ENCODE measurements around the gene CCL15. TPM values are rescaled to one million over a fixed set of nuclear protein-coding genes. Genes with fewer than 3 reads are reported as not detected.

The CCL15 gene, protein sequence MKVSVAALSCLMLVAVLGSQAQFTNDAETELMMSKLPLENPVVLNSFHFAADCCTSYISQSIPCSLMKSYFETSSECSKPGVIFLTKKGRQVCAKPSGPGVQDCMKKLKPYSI
- total RNA-seq: not detected in 2 replicates

DNA sequence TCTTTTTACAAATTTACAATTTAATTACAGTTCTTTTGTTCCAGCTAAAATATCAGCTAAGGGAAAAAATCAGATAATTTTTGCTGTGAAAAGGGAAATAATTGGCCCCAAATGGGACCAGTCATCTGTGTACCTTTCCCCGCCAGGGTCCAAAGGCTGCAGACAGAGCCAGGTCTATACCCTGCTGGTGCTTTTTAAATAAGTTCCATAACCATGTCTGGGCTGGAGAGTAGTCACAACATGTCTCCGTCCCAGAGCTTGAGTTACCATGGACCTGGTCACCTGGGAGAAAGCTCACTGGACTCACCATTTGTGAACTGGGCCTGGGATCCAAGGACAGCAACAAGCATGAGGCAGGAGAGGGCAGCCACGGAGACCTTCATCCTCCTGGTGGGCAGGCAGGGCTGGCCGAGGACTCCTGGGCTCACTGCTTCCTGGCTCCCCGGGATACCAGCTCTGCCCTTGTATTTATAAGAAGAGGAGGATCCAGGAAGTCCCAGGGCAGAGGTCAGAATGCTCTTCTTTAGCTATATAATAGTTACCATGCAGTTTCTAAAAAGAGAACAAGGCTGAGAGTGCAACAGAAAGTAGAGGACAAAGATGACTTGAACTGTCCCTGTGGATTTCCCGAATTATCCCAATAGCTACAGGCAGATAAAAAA, at the start of gene CCL15:
Gene CCL15 (minus strand): TSS at position 444 of the 662 bp plus-strand sequence. CDS start 61 bp downstream, at position 383.

DNA sequence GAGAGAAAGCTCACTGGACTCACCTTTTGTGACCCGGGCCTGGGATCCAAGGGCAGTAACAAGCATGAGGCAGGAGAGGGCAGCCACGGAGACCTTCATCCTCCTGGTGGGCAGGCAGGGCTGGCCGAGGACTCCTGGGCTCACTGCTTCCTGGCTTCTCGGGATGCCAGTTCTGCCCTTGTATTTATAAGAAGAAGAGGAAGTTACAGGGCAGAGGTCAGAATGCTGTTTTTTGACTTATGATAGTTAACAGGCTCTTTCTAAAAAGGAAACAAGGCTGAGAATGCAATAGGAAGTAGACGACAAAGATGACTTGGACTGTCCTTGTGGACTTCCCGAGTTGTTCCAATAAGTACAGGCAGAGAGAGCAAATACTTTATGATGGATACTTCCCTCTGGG, 16.4 kb upstream of the CCL15 start, which contains the start of gene CCL23:
Gene CCL23 (minus strand): TSS at position 174 of the 400 bp plus-strand sequence. CDS start 75 bp downstream, at position 99.

DNA sequence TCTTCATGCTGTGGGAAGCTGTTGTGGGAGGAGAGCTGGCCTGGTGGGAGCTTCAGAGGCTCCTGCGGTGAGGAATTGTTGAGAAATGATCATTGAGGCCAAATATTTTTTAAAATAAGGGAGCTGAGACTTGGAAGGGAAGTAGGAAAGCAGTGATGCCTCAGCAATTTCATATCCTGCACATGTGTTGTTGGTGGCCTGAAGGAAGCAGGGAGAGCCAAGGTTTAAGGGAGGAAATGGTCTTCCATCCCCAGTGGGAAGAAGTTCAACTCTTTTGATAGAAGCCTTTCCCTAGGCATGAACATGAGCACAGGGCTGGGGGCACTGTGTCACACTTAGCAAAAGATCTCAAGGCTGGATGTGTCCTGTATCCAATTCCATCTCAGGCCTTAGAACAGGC, 14.7 kb downstream of the CCL15 start, which contains the start of gene CCL14:
Gene CCL14 (minus strand): TSS at position 87 of the 400 bp plus-strand sequence. CDS start 80 bp downstream, at position 7.

DNA sequence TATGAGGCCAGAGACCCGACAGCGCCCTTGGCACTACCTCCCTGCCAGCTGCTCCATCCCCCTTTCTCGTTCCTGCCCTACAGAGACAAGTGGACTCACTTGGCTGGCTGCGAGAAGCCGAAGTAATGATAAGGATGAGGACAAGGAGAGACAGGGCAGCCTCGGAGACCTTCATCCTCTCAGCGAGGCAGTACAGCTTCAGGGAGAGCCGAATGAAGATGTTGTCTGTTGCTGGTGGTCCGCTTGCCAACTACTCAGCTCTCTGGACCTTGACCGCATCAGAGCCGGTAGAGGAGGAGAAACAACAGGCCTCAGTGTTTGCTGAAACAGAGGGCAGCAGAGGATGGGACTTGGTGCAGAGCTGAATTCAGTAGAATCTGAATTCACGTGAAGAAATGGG, 20.1 kb downstream of the CCL15 start, which contains the start of gene CCL16:
Gene CCL16 (minus strand): TSS at position 252 of the 400 bp plus-strand sequence. CDS start 77 bp downstream, at position 175.

Other genes starting within 250 kb of the CCL15 start
- 0.28 TPM in 1 of 2 replicates, not detected in the other for gene GAS2L2, start 248.3 kb downstream of the CCL15 start, total RNA-seq
- not detected in 2 replicates for gene C17orf50, start 240.7 kb downstream of the CCL15 start, total RNA-seq
- 0.28 and 0.38 TPM in 2 replicates for gene MMP28, start 205.9 kb downstream of the CCL15 start, total RNA-seq
- gene TAF15, start 192.1 kb downstream of the CCL15 start, total RNA-seq: 44.5 and 62.1 TPM in 2 replicates
- gene HEATR9, start 132.7 kb downstream of the CCL15 start, total RNA-seq: not detected in 2 replicates
- gene CCL5, start 121.2 kb downstream of the CCL15 start, total RNA-seq: 0.28 TPM in 1 of 2 replicates, not detected in the other
- 0.28 and 1.3 TPM in 2 replicates for gene RDM1, start 70.8 kb downstream of the CCL15 start, total RNA-seq
- not detected in 2 replicates for gene LYZL6, start 57.8 kb downstream of the CCL15 start, total RNA-seq
- gene CCL16, start 20.1 kb downstream of the CCL15 start, total RNA-seq: not detected in 2 replicates
- gene CCL14, start 14.8 kb downstream of the CCL15 start, total RNA-seq: not detected in 2 replicates
- not detected in 2 replicates for gene CCL23, start 16.4 kb upstream of the CCL15 start, total RNA-seq
- gene CCL18, start 62.7 kb upstream of the CCL15 start, total RNA-seq: not detected in 2 replicates
- gene CCL3, start 88.6 kb upstream of the CCL15 start, total RNA-seq: 0.56 TPM in 1 of 2 replicates, not detected in the other
- gene CCL4, start 102.3 kb upstream of the CCL15 start, total RNA-seq: not detected in 2 replicates
- 0.56 TPM in 1 of 2 replicates, not detected in the other for gene TBC1D3B, start 175.1 kb upstream of the CCL15 start, total RNA-seq
- not detected in 2 replicates for gene CCL3L1, start 195.2 kb upstream of the CCL15 start, total RNA-seq
- gene CCL4L2, start 209.5 kb upstream of the CCL15 start, total RNA-seq: 0.56 TPM in 1 of 2 replicates, not detected in the other